ENCODE results near the gene FERMT1.
"Not testable (repeated sequence)": the region's sequence is repeated elsewhere in the genome, so short reads cannot be mapped to it uniquely, and the experiment has no call there.

FERMT1 gene

GRCh38 chr20:6044115-6044514 lies 78.7 kb downstream of the FERMT1 start:
- H3K4me3 ChIP-seq (ENCODE audit: low read depth, low read length), result no peak overlapping the region

GRCh38 chr20:6041808-6042265 lies 81.0 kb downstream of the FERMT1 start:
- H3K4me3 ChIP-seq (ENCODE audit: low read depth, low read length), result no peak overlapping the region

DNA sequence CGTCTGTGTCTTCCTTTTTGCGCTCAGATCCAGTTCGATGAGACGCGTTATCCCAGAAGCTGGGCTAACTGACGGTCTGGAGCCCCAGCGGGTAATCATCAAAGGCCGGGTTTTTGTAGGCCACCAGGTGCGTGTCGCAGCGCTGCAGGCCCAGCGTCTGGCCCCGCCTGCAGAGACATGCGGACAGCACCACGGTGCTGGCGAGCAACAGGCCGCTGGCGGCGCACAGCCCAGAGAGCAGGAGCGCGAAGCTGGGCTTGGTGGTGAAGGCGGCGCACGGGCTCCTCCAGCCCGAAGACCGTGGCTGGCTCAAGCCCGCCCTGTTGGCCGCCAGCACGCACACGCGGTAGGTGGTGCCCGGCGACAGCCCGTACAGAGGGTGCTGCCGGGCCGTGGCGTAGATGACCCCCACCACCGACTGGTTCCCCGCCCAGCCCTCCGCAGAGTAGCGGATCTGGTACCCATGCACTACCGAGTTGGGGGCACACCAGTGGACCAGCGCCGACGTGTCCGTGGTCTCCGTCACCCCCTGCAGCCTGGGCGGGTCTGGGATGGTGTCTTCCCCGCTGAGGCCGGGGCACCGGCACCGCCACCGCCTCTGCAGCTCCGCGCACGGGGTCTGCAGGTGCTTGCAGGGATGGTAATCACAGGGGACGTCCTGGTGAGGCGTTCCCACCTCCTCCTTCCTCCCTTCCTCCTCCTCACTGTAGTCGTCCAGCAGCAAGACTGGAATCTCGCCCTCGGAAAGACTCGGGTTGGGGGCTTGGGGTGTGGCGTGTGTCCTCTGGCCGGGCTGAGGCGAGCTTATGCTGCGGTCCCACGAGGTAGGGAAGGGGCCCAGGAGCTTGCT lies 81.6 kb downstream of the FERMT1 start:
- H3K4me3 ChIP-seq (ENCODE audit: low read depth, low read length), result no peak overlapping the region

GRCh38 chr20:6040540-6040939 lies 82.3 kb downstream of the FERMT1 start:
- H3K4me3 ChIP-seq (ENCODE audit: low read depth, low read length), result no peak overlapping the region

DNA sequence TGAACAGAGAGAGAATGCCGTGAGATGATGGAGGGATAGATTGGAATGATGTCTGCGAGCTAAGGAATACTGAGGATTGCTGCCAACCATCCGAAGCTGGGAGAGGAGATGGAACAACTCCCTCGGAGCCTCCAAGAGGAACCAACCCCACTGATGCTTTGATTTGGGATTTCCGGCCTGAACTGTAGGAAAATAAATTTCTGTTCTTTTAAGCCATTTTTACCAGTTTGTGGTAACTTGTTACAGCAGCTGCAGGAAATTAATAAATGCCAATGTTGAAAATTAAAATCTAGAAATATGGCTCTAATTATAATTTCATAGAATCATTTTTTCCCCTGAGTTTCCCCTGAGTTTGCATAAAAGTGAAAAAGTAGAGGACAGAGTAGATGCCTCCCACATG lies 83.1 kb downstream of the FERMT1 start:
- H3K4me3 ChIP-seq (ENCODE audit: low read depth, low read length), result no peak overlapping the region

DNA sequence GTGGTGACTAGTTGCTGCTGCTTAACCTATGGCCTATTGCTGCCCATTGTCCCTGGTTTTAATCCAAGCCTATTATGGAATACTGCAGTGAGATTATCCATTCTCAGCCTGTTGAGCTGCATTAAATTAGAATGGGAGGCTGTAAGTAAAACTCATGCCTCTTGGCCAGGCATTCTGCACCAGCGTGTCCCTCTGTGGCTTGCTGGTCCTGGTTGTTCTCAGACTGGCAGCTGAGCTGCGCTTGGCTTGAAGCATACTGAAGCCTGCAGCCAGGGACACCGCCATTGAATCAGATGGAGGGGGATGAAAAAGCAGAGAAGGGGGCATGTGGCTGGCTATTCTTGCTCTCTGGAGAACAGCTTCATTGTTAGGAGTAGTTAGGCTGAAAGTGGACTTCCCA lies 84.6 kb downstream of the FERMT1 start:
- H3K4me3 ChIP-seq (ENCODE audit: low read depth, low read length), result no peak overlapping the region

GRCh38 chr20:6037082-6037481 lies 85.7 kb downstream of the FERMT1 start:
- H3K4me3 ChIP-seq (ENCODE audit: low read depth, low read length), result no peak overlapping the region

GRCh38 chr20:6036213-6036612 lies 86.6 kb downstream of the FERMT1 start:
- no peak overlapping the region for H3K4me3 ChIP-seq (ENCODE audit: low read depth, low read length)

- no peak overlapping the region for H3K4me3 ChIP-seq (ENCODE audit: low read depth, low read length)
Measured at GRCh38 chr20:6034134-6034969, 88.5 kb downstream of the FERMT1 start.

DNA sequence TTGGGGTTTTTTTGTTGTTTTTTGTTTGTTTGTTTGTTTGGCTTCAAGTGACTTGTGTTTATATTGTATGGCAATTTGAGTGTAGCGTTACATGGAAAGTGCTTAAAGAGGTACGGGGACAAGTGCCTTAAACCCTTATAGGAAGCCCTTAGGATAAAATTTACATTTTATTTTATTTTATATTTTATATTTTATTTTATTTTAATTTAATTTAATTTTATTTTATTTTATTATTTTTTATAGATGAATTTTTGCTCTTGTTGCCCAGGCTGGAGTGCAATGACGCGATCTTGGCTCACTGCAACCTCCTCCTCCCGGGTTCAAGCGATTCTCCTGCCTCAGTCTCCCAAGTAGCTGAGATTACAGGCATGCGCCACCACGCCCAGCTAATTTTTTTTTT lies 89.9 kb downstream of the FERMT1 start:
- H3K4me3 ChIP-seq (ENCODE audit: low read depth, low read length), result not testable (repeated sequence)

DNA sequence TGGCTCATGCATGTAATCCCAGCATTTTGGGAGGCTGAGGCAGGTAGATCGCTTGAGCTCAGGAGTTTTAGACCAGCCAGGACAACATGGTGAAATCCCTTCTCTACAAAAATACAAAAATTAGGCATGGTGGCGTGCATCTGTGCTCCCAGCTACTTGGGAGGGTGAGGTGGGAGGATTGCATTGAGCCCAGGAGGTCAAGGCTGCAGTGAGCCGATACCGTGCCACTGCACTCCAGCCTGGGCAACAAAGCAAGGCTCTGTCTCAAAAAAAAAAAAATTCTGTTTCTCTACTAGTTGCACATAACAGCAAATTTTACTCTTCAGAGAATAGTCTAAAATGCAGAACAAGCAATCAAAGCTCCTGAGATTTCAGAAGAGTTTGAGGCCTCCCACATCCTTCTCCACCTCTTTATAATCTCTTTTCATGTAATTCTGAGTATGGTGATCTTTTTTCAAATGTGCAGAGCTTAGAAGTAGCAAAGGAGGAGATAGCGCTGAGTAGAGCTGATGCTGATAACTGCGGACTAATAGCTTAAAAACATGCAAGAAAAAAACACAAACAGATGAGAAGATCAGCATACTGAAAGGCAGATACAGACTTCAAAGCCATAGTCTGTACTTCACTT lies 92.3 kb downstream of the FERMT1 start:
- H3K4me3 ChIP-seq (ENCODE audit: low read depth, low read length), result no peak overlapping the region

GRCh38 chr20:6029538-6029937 lies 93.3 kb downstream of the FERMT1 start:
- H3K4me3 ChIP-seq (ENCODE audit: low read depth, low read length), result no peak overlapping the region

- H3K4me3 ChIP-seq (ENCODE audit: low read depth, low read length), result no peak overlapping the region
Measured at GRCh38 chr20:6028818-6029217, 94.0 kb downstream of the FERMT1 start.

DNA sequence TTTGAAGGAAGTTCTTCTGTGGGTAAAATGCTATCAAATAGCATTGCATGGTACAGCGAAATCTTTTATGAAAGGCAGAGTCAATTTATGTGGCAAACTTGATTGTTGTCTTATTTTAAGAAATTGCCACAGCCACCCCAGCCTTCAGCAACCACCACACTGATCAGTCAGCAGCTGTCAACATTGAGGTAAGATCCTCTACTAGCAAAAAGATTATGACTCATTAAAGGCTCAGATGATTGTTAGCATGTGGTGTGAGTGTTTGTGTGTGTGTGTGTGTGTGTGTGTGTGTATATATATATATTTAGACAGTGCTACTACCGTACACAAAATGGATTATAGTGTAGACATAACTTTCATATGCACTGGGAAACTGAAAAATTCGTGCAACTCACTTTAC lies 96.8 kb downstream of the FERMT1 start:
- no peak overlapping the region for H3K4me3 ChIP-seq (ENCODE audit: low read depth, low read length)
